ENCODE data around the gene NOXRED1.

DNA sequence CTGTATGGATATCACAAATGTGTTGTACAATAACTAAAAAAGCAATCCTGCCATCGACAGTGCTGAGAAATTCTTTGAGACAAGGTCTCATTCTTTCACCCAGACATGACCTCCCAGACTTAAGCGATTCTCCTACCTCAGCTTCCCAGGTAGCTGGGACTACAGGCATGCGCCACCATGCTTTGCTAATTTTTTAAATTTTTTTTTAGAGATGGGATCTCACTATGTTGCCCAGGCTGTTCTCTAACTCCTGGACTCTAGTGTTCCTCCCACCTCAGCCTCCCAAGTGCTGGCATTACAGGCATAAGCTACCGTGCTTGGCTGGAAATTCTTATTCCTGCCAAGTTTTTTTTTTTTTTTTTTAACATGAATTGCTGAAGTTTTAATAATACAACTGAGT lies 16.5 kb upstream of the NOXRED1 start:
- TF ChIP-seq REST (IDR thresholded peaks at IDR 0.05; ENCODE audit: insufficient read depth in 1 of 2, low read depth in 2 of 2, low read length in 2 of 2) (no peak), POLR2AphosphoS5 (IDR thresholded peaks at IDR 0.05; ENCODE audit: low read depth, low read length) (no peak), SIN3A (IDR thresholded peaks at IDR 0.05; ENCODE audit: borderline replicate concordance, insufficient read depth, low read length) (no peak), TAF1 (IDR thresholded peaks at IDR 0.05; ENCODE audit: borderline replicate concordance, insufficient read depth, low read length) (no peak)
